Upper lobe of left lung (tissue), 6 donors: Measurements from ENCODE around the gene PM20D2. TPM values are rescaled to one million over a fixed set of nuclear protein-coding genes. Genes with fewer than 3 reads are reported as not detected.

ENCODE experiments used
- ATAC-seq, 2 donors: fragments of 200-7000 bp; cut with Tn5 transposase; one replicate each; pipeline ENCODE4 v1.9.1; 2022; ENCODE audit warnings: mild to moderate bottlenecking in 2 of 2, moderate library complexity in 2 of 2; ENCODE audit not compliant: low FRiP score in 2 of 2
- DNase-seq, 2 donors: peaks; one replicate each; pipeline ENCODE4 v3.0.0-alpha.2; 2019 to 2020
- H3K27ac ChIP-seq, 4 donors: fragments of 200-600 bp; sonication (generic); one replicate each; pipeline ENCODE4 v1.5.1; 2016 to 2019
- H3K27me3 ChIP-seq, 4 donors: fragments of 200-600 bp; sonication (generic); one replicate each; pipeline ENCODE4 v1.5.1; 2017 to 2019
- H3K36me3 ChIP-seq, 4 donors: fragments of 200-600 bp; sonication (generic); one replicate each; pipeline ENCODE4 v1.5.1; 2016 to 2019
- H3K4me1 ChIP-seq, 4 donors: fragments of 200-600 bp; sonication (generic); one replicate each; pipeline ENCODE4 v1.5.1; 2018 to 2019
- H3K4me3 ChIP-seq, 4 donors: fragments of 200-600 bp; sonication (generic); one replicate each; pipeline ENCODE4 v1.5.1; 2017 to 2019; ENCODE audit warnings: mild to moderate bottlenecking in 2 of 4, moderate library complexity in 1 of 4
- H3K9me3 ChIP-seq, 4 donors: fragments of 200-600 bp; sonication (generic); one replicate each; pipeline ENCODE4 v1.5.1; 2018 to 2019
- EP300 ChIP-seq, 4 donors: sonication (generic); formaldehyde crosslinking; IDR thresholded peaks; one replicate each; pipeline ENCODE4 v1.5.1; 2017; ENCODE audit warnings: antibody characterized with exemption in 4 of 4, control low read depth in 2 of 4
- POLR2A ChIP-seq, 4 donors: fragments of 450-650 bp; IDR thresholded peaks; one replicate each; pipeline ENCODE4 v1.5.1; 2016 to 2017; ENCODE audit warnings: antibody characterized with exemption in 4 of 4, mild to moderate bottlenecking in 2 of 4
- POLR2AphosphoS5 ChIP-seq, 2 donors: sonication (generic); formaldehyde crosslinking; IDR thresholded peaks; one replicate each; pipeline ENCODE4 v1.5.1; 2017; ENCODE audit warnings: antibody characterized with exemption in 2 of 2
- WGBS, 2 donors: methylation state at CpG; one replicate each; pipeline ENCODE4 v1.1.5; 2017 to 2018; 5-methylcytosine and 5-hydroxymethylcytosine counted together
- total RNA-seq, 6 donors: library from RNA; depleted of rRNA in 4 of 6; stranded (reverse); fragments of >200 nt in 4 of 6; gene quantifications; one replicate each; pipeline versions ENCODE4 v1.1.0 to v1.2.1, GENCODE V29; 2016 to 2021
- TF ChIP-seq, protein P1 (sequence below), 6 experiments: fragments of 450-650 bp in 4 of 6; fragments of 200-600 bp in 2 of 6; sonication (generic) in 2 of 6; IDR thresholded peaks; one replicate each; pipeline ENCODE4 v1.5.1; 2016 to 2019; ENCODE audit warnings: antibody characterized with exemption in 6 of 6
- donor health status: DM: no; HTN: no; CAD: no; lungs with moderate emphysema.
- donor health status: DM: no; HTN: yes; CAD: no; lungs with severe emphysema.

The PM20D2 gene
- total RNA-seq, 6 donors from 2014 or later: 2.9 to 15.0 (median 5.4) TPM

DNA sequence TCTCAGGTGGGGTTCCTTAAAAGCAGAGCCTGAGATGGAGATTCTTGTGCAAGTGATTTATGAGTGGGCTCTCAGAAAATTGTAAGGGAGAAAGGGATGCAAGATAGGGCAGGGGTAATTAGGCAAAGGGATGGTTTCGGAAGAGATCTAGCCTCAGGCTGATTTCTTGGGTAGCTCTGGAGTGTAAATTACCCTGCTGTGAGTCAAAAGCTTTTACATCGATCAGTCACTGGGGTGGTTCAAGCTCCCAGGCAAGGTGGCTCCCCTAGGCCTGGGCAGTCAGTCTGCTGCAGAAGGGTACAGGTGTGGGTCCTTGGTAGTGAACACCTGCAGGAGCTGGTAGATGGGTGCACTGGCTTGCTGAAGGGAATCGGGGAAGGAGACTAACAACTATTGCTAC lies 11.1 kb upstream of the PM20D2 start:
- no peak overlapping the region for H3K27ac ChIP-seq
- H3K36me3 ChIP-seq: no peaks in the 10 kb centered on the region
- 83 to 99% methylated on average over 3 of the region's 3 CpGs for WGBS, 2 donors
- no peak overlapping the region for H3K4me3 ChIP-seq
- ATAC-seq (no peak), DNase-seq (no peak)
- no peaks in the 10 kb centered on the region for H3K27me3 ChIP-seq
- no peak for TF ChIP-seq POLR2A (IDR thresholded peaks at IDR 0.05)
- TF ChIP-seq EP300 (IDR thresholded peaks at IDR 0.05): no peak
- H3K4me1 ChIP-seq: no peaks in the 10 kb centered on the region
- H3K9me3 ChIP-seq: no peaks in the 10 kb centered on the region

DNA sequence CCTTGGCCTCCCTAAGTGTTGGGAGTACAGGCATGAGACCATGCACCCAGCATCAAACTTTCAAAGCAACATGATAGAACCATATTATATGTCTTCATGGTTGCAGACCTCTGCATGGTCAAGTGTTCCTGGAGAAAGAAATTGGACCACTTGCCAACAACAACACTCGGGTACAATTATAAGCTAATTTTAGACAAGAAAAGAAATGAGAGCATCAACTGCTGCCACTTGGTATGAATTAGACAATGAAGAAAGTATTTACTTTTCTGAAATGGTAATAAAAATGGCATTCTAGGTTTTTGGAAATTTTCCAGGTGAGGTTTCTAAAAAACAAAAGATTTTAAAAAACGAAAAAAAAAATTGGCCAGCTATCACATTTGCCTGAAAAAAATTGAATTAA lies 7.7 kb upstream of the PM20D2 start:
- ATAC-seq (no peak), DNase-seq (no peak)
- Histone ChIP-seq H3K36me3 (no peaks in the 10 kb centered on the region), H3K27me3 (no peaks in the 10 kb centered on the region), H3K9me3 (no peaks in the 10 kb centered on the region), H3K4me1 (no peaks in the 10 kb centered on the region), H3K4me3 (no peak overlapping the region), H3K27ac (no peak overlapping the region)
- no peak for TF ChIP-seq EP300 (IDR thresholded peaks at IDR 0.05)
- TF ChIP-seq POLR2A (IDR thresholded peaks at IDR 0.05): no peak
- no peak for TF ChIP-seq POLR2AphosphoS5 (IDR thresholded peaks at IDR 0.05)
- TF ChIP-seq, protein P1, sequence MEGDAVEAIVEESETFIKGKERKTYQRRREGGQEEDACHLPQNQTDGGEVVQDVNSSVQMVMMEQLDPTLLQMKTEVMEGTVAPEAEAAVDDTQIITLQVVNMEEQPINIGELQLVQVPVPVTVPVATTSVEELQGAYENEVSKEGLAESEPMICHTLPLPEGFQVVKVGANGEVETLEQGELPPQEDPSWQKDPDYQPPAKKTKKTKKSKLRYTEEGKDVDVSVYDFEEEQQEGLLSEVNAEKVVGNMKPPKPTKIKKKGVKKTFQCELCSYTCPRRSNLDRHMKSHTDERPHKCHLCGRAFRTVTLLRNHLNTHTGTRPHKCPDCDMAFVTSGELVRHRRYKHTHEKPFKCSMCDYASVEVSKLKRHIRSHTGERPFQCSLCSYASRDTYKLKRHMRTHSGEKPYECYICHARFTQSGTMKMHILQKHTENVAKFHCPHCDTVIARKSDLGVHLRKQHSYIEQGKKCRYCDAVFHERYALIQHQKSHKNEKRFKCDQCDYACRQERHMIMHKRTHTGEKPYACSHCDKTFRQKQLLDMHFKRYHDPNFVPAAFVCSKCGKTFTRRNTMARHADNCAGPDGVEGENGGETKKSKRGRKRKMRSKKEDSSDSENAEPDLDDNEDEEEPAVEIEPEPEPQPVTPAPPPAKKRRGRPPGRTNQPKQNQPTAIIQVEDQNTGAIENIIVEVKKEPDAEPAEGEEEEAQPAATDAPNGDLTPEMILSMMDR (IDR thresholded peaks at IDR 0.05): no peak
- WGBS, 2 donors: 87 to 89% methylated on average over 2 of the region's 2 CpGs

DNA sequence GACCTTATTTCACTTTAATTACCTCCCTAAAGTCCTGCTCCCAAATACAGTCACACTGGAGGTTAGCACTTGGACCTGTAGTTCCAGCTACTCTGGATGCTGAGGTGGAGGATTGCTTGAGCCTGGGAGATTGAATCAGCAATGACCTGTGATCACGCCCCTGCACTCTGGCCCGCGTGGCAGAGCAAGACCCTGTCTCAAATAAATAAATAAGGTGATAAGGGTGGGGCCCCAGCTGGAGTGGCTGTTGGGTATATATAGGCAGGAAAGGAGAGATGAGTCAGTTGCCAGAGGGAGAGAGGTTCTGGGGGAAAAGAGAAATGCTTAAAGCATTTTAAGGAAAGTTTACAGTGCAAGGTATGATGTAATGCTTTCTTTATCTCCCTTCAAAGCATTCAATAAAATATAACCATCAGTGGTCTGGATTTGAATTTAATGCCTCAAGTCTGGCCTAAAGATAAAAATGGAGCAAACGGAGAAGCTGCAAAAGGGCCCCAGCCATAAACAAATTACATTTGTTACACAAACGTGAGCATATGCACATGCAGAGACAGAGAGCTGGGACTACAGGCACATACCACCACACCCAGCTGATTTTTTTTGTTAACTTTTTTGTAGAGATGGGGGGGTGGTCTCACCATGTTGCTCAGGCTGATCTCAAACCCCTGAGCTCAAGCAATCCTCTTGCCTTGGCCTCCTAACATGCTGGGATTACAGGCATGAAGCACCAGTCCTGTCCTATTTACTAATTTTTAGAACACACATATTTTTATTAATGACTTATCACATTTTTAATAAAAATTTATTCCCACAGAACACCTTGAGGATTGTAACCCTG lies 6.1 kb upstream of the PM20D2 start:
- H3K4me1 ChIP-seq: no peaks in the 10 kb centered on the region
- H3K27me3 ChIP-seq: no peaks in the 10 kb centered on the region
- no peaks in the 10 kb centered on the region for H3K36me3 ChIP-seq
- H3K9me3 ChIP-seq: no peaks in the 10 kb centered on the region
- no peak for DNase-seq
- 88 to 90% methylated on average over 5 of the region's 5 CpGs for WGBS, 2 donors
- H3K4me3 ChIP-seq: no peak overlapping the region
- no peak overlapping the region for H3K27ac ChIP-seq
- TF ChIP-seq POLR2AphosphoS5 (IDR thresholded peaks at IDR 0.05) (no peak), POLR2A (IDR thresholded peaks at IDR 0.05) (no peak), EP300 (IDR thresholded peaks at IDR 0.05) (no peak)
- TF ChIP-seq, protein P1 (IDR thresholded peaks at IDR 0.05): no peak
- ATAC-seq: no peak

DNA sequence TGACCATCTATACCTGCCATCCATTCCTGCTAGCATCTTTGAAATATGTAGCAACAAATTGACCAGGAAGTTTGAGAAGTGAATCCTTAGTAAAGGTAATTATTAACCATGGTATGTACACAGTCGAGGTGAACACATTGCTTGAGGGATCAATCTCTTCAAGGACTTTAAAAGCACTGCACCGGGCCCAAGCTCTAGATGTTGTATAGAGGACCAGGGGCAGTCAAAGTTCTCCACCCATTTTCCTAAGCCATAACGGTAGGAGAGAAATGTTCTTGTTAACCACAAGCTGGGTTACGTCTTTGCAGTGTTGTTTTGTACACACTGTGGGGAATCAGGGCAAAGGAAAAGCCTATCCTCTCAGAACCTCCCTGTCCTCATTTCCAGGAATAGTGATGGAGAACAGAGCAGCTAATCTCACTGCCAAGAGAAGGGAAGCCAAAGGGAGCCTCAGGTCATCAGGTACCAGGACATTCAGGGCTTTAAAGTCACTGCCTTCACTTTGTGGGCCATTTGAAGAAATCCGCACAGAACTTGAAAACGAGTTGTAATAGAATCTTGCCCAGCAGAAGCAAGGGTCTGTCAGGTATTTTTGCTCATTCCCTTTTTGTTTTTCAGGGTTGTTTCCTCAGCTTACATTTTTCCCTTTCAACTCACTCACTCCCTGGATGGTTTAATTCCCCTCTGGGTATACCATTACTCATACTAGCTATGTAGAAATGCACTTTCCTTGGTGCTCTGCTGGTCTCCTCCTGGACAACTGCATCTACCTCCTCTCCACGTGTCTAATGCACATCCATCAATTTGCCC lies 5.3 kb upstream of the PM20D2 start:
- no peak overlapping the region for H3K4me3 ChIP-seq
- no peak for DNase-seq
- 58 to 75% methylated on average over 7 of the region's 7 CpGs for WGBS, 2 donors
- H3K36me3 ChIP-seq: no peaks in the 10 kb centered on the region
- no peak overlapping the region for H3K27ac ChIP-seq
- H3K4me1 ChIP-seq: peaks cover 0 to 5% (median 1%) of the 10 kb centered on the region in 4 donors
- TF ChIP-seq, protein P1 (IDR thresholded peaks at IDR 0.05): no peak
- TF ChIP-seq POLR2A (IDR thresholded peaks at IDR 0.05) (no peak), EP300 (IDR thresholded peaks at IDR 0.05) (no peak), POLR2AphosphoS5 (IDR thresholded peaks at IDR 0.05) (no peak)
- H3K27me3 ChIP-seq: no peaks in the 10 kb centered on the region
- H3K9me3 ChIP-seq: no peaks in the 10 kb centered on the region
- no peak for ATAC-seq

DNA sequence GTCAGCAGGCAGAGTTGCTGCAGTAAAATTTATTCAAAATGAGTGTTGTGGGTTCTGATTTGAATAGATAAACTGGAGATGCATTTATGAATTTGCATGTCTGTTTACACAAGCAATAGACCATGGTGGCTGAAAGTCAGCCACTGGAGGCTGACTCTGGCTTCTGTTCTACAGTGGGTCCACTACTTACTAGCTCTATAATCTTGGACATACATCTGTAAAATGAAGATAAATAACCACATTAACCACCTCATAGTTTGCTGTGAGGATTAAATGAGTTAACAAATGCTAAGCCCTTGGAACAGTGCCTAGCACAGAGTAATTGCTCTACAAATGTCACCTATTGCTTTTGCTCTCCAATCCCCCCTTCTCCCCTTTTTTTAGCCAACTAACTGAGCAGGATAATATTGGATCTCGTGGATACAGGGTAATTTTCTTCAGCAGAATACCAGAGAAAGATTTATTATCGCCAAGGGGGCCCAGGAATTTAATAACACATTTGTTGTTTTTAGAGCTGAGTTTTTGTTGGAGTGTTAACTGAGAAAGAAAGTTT lies 1.4 kb upstream of the PM20D2 start:
- ATAC-seq: no peak
- Histone ChIP-seq H3K4me3 (no peak overlapping the region), H3K36me3 (no peaks in the 10 kb centered on the region), H3K9me3 (no peaks in the 10 kb centered on the region), H3K27me3 (no peaks in the 10 kb centered on the region), H3K4me1 (peaks cover 0 to 17% (median 7%) of the 10 kb centered on the region in 4 donors), H3K27ac (no peak overlapping the region)
- WGBS, 2 donors: 66 to 80% methylated on average over 2 of the region's 2 CpGs
- TF ChIP-seq EP300 (IDR thresholded peaks at IDR 0.05) (no peak), POLR2AphosphoS5 (IDR thresholded peaks at IDR 0.05) (no peak), POLR2A (IDR thresholded peaks at IDR 0.05) (no peak)
- TF ChIP-seq, protein P1 (IDR thresholded peaks at IDR 0.05): no peak
- DNase-seq: no peak
